A549 (cell line): ENCODE data around the gene KIF5C.

ENCODE experiments used
- CTCF ChIP-seq: fragments of >200 bp; sonication (Bioruptor Twin); formaldehyde crosslinking; IDR thresholded peaks from 3 replicates; pipeline ENCODE4 v1.5.1; 2016
- ESRRA ChIP-seq: fragments of 150-350 bp; IDR thresholded peaks from 2 replicates; pipeline ENCODE4 v1.6.1; 2014; ENCODE audit warnings: mild to moderate bottlenecking, low read length, borderline replicate concordance
- PHF8 ChIP-seq: fragments of 200-600 bp; sonication (generic); IDR thresholded peaks from 2 replicates; pipeline ENCODE4 v1.6.1; 2016; ENCODE audit warnings: low read depth, mild to moderate bottlenecking, antibody characterized with exemption, moderate library complexity, borderline replicate concordance
- POLR2A ChIP-seq: IDR thresholded peaks from 2 replicates; pipeline ENCODE4 v1.6.1; 2012; ENCODE audit warnings: mild to moderate bottlenecking, low read length
- RAD21 ChIP-seq, 2 experiments: fragments of >200 bp in 1 of 2; sonication (Bioruptor Twin) in 1 of 2; formaldehyde crosslinking in 1 of 2; IDR thresholded peaks in 1 of 2; conservative IDR thresholded peaks in 1 of 2; 2 replicates in 1 of 2; 3 replicates in 1 of 2; pipeline ENCODE4 v1.6.1; 2012 to 2018; ENCODE audit warnings: inconsistent platforms in 1 of 2
- RARB ChIP-seq: fragments of 250-450 bp; sonication (Bioruptor Pico); IDR thresholded peaks from 2 replicates; pipeline ENCODE4 v1.8.0; 2021; ENCODE audit warnings: mild to moderate bottlenecking, moderate library complexity
- RFX5 ChIP-seq: fragments of 450-650 bp; IDR thresholded peaks from 2 replicates; pipeline ENCODE4 v1.7.1; 2014; ENCODE audit warnings: antibody characterized with exemption, mild to moderate bottlenecking, moderate library complexity
- USF2 ChIP-seq: fragments of 450-650 bp; IDR thresholded peaks from 2 replicates; pipeline ENCODE4 v1.6.1; 2014; ENCODE audit warnings: antibody characterized with exemption

GRCh38 chr2:149055751-149056150 lies 180.7 kb downstream of the KIF5C start:
- TF ChIP-seq CTCF, result no peak
- no peak for TF ChIP-seq ESRRA
- TF ChIP-seq USF2, result no peak
- TF ChIP-seq RFX5, result no peak
- no peak for TF ChIP-seq POLR2A
- no peak for TF ChIP-seq PHF8
- TF ChIP-seq RARB (CRISPR knock-in tag), result no peak
- no peak for TF ChIP-seq RAD21 (conservative IDR thresholded peaks at IDR 0.05 in 1 of 2, IDR thresholded peaks at IDR 0.05 in 1 of 2)
